LNCAP (cell line): ENCODE data around the gene SFTPD.

Experiments
- CTCF ChIP-seq: fragments of 450-650 bp; IDR thresholded peaks from 2 replicates; pipeline ENCODE4 v1.5.1; 2017; ENCODE audit warnings: mild to moderate bottlenecking

Gene SFTPD

GRCh38 chr10:79948976-79949722 lies at the start of gene SFTPD:
Gene SFTPD (minus strand): TSS chr10:79949105. CDS start chr10:79946659, 2,446 bp downstream.
- no peak for TF ChIP-seq CTCF

GRCh38 chr10:79995979-79996634 lies 47.2 kb upstream of the SFTPD start:
- no peak for TF ChIP-seq CTCF

- no peak for TF ChIP-seq CTCF
These were observed 45.7 kb upstream of the SFTPD start for GRCh38 chr10:79994556-79994955.

GRCh38 chr10:79985481-79986072 lies 36.7 kb upstream of the SFTPD start:
- TF ChIP-seq CTCF, result no peak

GRCh38 chr10:79984851-79985250 lies 35.9 kb upstream of the SFTPD start:
- TF ChIP-seq CTCF, result no peak

GRCh38 chr10:79983286-79983909 lies 34.5 kb upstream of the SFTPD start:
- TF ChIP-seq CTCF, result no peak

- TF ChIP-seq CTCF, result no peak
These were observed 34.0 kb upstream of the SFTPD start for GRCh38 chr10:79982861-79983260.
